DND-41 (cell line): ENCODE results near the gene FERD3L.

Experiments used
- EZH2 ChIP-seq: IDR thresholded peaks from 3 replicates; pipeline ENCODE4 v1.6.1; 2012; ENCODE audit warnings: borderline replicate concordance, low read depth, mild to moderate bottlenecking, moderate library complexity, low read length, inconsistent platforms; ENCODE audit not compliant: severe bottlenecking
- TF ChIP-seq, protein P1 (sequence below): IDR thresholded peaks from 2 replicates; pipeline ENCODE4 v1.5.1; 2012; ENCODE audit warnings: borderline replicate concordance, low read length, moderate library complexity, mild to moderate bottlenecking; ENCODE audit not compliant: poor library complexity, severe bottlenecking; ENCODE audit errors: extremely low read depth

DNA sequence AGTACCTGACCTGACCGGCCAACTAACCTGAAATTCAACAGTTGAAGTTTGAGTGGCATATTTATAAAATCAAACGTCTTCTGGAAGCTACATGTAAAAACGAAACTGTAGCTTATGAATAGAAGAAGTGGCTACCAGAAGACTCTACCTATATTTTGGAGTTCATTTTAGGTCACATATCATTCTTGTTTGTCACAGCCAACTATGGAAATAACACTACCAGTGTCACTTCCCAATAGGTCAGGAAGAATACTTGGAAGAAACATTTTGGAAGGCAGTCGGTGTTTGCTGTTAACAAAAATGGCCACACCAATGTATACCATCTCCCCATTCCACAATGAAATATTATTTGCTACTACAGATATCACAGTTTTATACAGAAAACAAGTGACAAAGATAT lies 40.4 kb downstream of the FERD3L start:
- TF ChIP-seq, protein P1, sequence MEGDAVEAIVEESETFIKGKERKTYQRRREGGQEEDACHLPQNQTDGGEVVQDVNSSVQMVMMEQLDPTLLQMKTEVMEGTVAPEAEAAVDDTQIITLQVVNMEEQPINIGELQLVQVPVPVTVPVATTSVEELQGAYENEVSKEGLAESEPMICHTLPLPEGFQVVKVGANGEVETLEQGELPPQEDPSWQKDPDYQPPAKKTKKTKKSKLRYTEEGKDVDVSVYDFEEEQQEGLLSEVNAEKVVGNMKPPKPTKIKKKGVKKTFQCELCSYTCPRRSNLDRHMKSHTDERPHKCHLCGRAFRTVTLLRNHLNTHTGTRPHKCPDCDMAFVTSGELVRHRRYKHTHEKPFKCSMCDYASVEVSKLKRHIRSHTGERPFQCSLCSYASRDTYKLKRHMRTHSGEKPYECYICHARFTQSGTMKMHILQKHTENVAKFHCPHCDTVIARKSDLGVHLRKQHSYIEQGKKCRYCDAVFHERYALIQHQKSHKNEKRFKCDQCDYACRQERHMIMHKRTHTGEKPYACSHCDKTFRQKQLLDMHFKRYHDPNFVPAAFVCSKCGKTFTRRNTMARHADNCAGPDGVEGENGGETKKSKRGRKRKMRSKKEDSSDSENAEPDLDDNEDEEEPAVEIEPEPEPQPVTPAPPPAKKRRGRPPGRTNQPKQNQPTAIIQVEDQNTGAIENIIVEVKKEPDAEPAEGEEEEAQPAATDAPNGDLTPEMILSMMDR, result no peak
- no peak for TF ChIP-seq EZH2
